Stomach (tissue), 4 donors: Measurements from ENCODE around the gene HCAR1.
"Not testable (repeated sequence)": the region's sequence is repeated elsewhere in the genome, so short reads cannot be mapped to it uniquely, and the experiment has no call there.

Experiments used
- CTCF ChIP-seq, 7 experiments: fragments of 450-650 bp in 4 of 7; fragments of 200-600 bp in 3 of 7; sonication (generic) in 3 of 7; IDR thresholded peaks; one replicate each; pipeline ENCODE4 v1.5.1; 2016 to 2019; ENCODE audit warnings: antibody characterized with exemption in 7 of 7, control low read depth in 2 of 7, mild to moderate bottlenecking in 1 of 7
- POLR2A ChIP-seq, 4 donors: fragments of 450-650 bp; IDR thresholded peaks; one replicate each; pipeline ENCODE4 v1.6.1; 2016; ENCODE audit warnings: antibody characterized with exemption in 4 of 4, control low read depth in 2 of 4, mild to moderate bottlenecking in 1 of 4, moderate library complexity in 1 of 4

- not testable (repeated sequence) for TF ChIP-seq CTCF, POLR2A (IDR thresholded peaks at IDR 0.05)
Observed at GRCh38 chr12:122680989-122681388, 49.7 kb downstream of the HCAR1 start.
